Activated T-helper 9 cell treated with anti-CD3 and anti-CD28 coated beads, Interleukin-2, amount 50 U/mL, for 16 hours (primary cell): ENCODE data around the gene RAB8B.

Experiments used
- DNase-seq: peaks from one replicate; pipeline ENCODE4 v3.0.0-alpha.2; 2020; ENCODE audit warnings: low read depth

Gene RAB8B

GRCh38 chr15:63188926-63189871 lies at the start of gene RAB8B:
TSS of gene RAB8B (plus strand) at chr15:63189606. CDS start at chr15:63189625, 19 bp downstream.
- DNase-seq = peak; percentile 98

- DNase-seq = no peak
These were observed 48.5 kb upstream of the RAB8B start for GRCh38 chr15:63140936-63141335.

GRCh38 chr15:63145426-63145825 lies 44.0 kb upstream of the RAB8B start:
- no peak for DNase-seq

GRCh38 chr15:63146684-63147083 lies 42.7 kb upstream of the RAB8B start:
- no peak for DNase-seq

- DNase-seq = no peak
These were observed 37.7 kb upstream of the RAB8B start for GRCh38 chr15:63151665-63152064.

- DNase-seq = no peak
These were observed 33.9 kb upstream of the RAB8B start for GRCh38 chr15:63155486-63155885.

- no peak for DNase-seq
These were observed 33.2 kb upstream of the RAB8B start for GRCh38 chr15:63156086-63156710.

GRCh38 chr15:63156755-63157117 lies 32.7 kb upstream of the RAB8B start:
- DNase-seq = no peak

- DNase-seq = peak; percentile 82
These were observed 32.1 kb upstream of the RAB8B start, which contains the start of gene RPS27L for GRCh38 chr15:63157118-63157843. TSS of gene RPS27L (minus strand) at chr15:63157477. CDS start at chr15:63157405, 72 bp downstream.

- DNase-seq = no peak
These were observed 31.4 kb upstream of the RAB8B start for GRCh38 chr15:63157891-63158431.

- no peak for DNase-seq
These were observed 28.8 kb upstream of the RAB8B start for GRCh38 chr15:63160638-63161037.

GRCh38 chr15:63163217-63163616 lies 26.2 kb upstream of the RAB8B start:
- no peak for DNase-seq

- DNase-seq = no peak
These were observed 24.1 kb upstream of the RAB8B start for GRCh38 chr15:63165166-63165859.

GRCh38 chr15:63166219-63166618 lies 23.2 kb upstream of the RAB8B start:
- no peak for DNase-seq

- DNase-seq = no peak
These were observed 19.6 kb upstream of the RAB8B start for GRCh38 chr15:63169788-63170187.

- no peak for DNase-seq
These were observed 17.0 kb upstream of the RAB8B start for GRCh38 chr15:63172376-63172775.

- DNase-seq = no peak
These were observed 16.5 kb upstream of the RAB8B start for GRCh38 chr15:63172851-63173451.

GRCh38 chr15:63176302-63176701 lies 13.1 kb upstream of the RAB8B start:
- no peak for DNase-seq

- DNase-seq = no peak
These were observed 11.4 kb upstream of the RAB8B start for GRCh38 chr15:63178034-63178433.

- DNase-seq = no peak
These were observed 8.7 kb upstream of the RAB8B start for GRCh38 chr15:63180746-63181145.

- no peak for DNase-seq
These were observed 7.8 kb upstream of the RAB8B start for GRCh38 chr15:63181648-63182047.
